HepG2 (cell line): ENCODE data around the gene THSD8. TPM values are rescaled to one million over a fixed set of nuclear protein-coding genes. Genes with fewer than 3 reads are reported as not detected.

Experiments
- AGO2 ChIP-seq: fragments of 200-400 bp; formaldehyde crosslinking; optimal IDR thresholded peaks from 2 replicates; pipeline ENCODE3; 2017; ENCODE audit warnings: mild to moderate bottlenecking, low read depth, low read length, moderate library complexity
- ERF ChIP-seq: IDR thresholded peaks from 2 replicates; pipeline ENCODE4 v1.6.1; 2018; ENCODE audit warnings: missing biosample characterization, missing genetic modification reagents
- FOXM1 ChIP-seq: sonication (generic); formaldehyde crosslinking; IDR thresholded peaks from 2 replicates; pipeline ENCODE4 v1.5.0; 2020; ENCODE audit warnings: missing genetic modification reagents
- GATAD2A ChIP-seq: IDR thresholded peaks from 2 replicates; pipeline ENCODE4 v1.6.1; 2016
- HNRNPLL ChIP-seq: fragments of 200-400 bp; formaldehyde crosslinking; IDR thresholded peaks from 2 replicates; pipeline ENCODE4 v1.6.1; 2017; ENCODE audit warnings: mild to moderate bottlenecking, low read depth, low read length; ENCODE audit not compliant: poor library complexity, severe bottlenecking
- KLF6 ChIP-seq: IDR thresholded peaks from 2 replicates; pipeline ENCODE4 v1.8.0; 2016; ENCODE audit warnings: missing biosample characterization, missing genetic modification reagents
- MAZ ChIP-seq, 2 experiments: sonication (generic) in 1 of 2; formaldehyde crosslinking in 1 of 2; IDR thresholded peaks; 2 replicates each; pipeline versions ENCODE4 v1.5.0 to v1.6.1; 2012 to 2020; ENCODE audit warnings: low read depth in 2 of 2, mild to moderate bottlenecking in 2 of 2, borderline replicate concordance in 1 of 2, improper control_type of control experiment in 1 of 2, low read length in 1 of 2, missing genetic modification reagents in 1 of 2, moderate library complexity in 1 of 2
- MED1 ChIP-seq: sonication (generic); formaldehyde crosslinking; IDR thresholded peaks from 2 replicates; pipeline ENCODE4 v1.4.0; 2020; ENCODE audit warnings: missing genetic modification reagents
- MIER2 ChIP-seq: IDR thresholded peaks from 2 replicates; pipeline ENCODE4 v1.6.1; 2016; ENCODE audit warnings: missing biosample characterization, missing genetic modification reagents
- MXD1 ChIP-seq: sonication (generic); formaldehyde crosslinking; IDR thresholded peaks from 2 replicates; pipeline ENCODE4 v1.4.0; 2020; ENCODE audit warnings: mild to moderate bottlenecking, missing genetic modification reagents
- MXD3 ChIP-seq: IDR thresholded peaks from 2 replicates; pipeline ENCODE4 v1.6.1; 2016; ENCODE audit warnings: mild to moderate bottlenecking, missing biosample characterization, missing genetic modification reagents
- NR2F6 ChIP-seq, 2 experiments: IDR thresholded peaks; 2 replicates each; pipeline ENCODE4 v1.6.1; 2016; ENCODE audit warnings: antibody characterized with exemption in 1 of 2, mild to moderate bottlenecking in 1 of 2
- ONECUT2 ChIP-seq: sonication (generic); formaldehyde crosslinking; IDR thresholded peaks from 2 replicates; pipeline ENCODE4 v1.4.0; 2020; ENCODE audit warnings: missing genetic modification reagents
- TBX2 ChIP-seq: sonication (generic); formaldehyde crosslinking; IDR thresholded peaks from 2 replicates; pipeline ENCODE4 v1.5.0; 2020; ENCODE audit warnings: missing genetic modification reagents, mild to moderate bottlenecking, borderline replicate concordance
- ZBTB38 ChIP-seq: sonication (generic); formaldehyde crosslinking; IDR thresholded peaks from 2 replicates; pipeline ENCODE4 v1.5.1; 2020; ENCODE audit warnings: mild to moderate bottlenecking, missing genetic modification reagents
- ZFP41 ChIP-seq: sonication (generic); formaldehyde crosslinking; IDR thresholded peaks from 2 replicates; pipeline ENCODE4 v1.4.0; 2020; ENCODE audit warnings: mild to moderate bottlenecking, missing genetic modification reagents, borderline replicate concordance
- ZNF205 ChIP-seq: IDR thresholded peaks from 2 replicates; pipeline ENCODE4 v1.6.1; 2018; ENCODE audit warnings: missing biosample characterization, missing genetic modification reagents
- ZNF230 ChIP-seq: sonication (generic); formaldehyde crosslinking; IDR thresholded peaks from 2 replicates; pipeline ENCODE4 v1.4.0; 2020; ENCODE audit warnings: mild to moderate bottlenecking, missing genetic modification reagents
- ZNF75D ChIP-seq: sonication (generic); formaldehyde crosslinking; IDR thresholded peaks from 2 replicates; pipeline ENCODE4 v1.8.1; 2023; ENCODE audit warnings: missing genetic modification reagents, mild to moderate bottlenecking, borderline replicate concordance
- polyA plus RNA-seq, 8 experiments: library from polyadenylated mRNA; depleted of rRNA in 3 of 8; stranded (reverse) in 7 of 8; unstranded in 1 of 8; fragments of >200 nt; fragmentation: Illumina TruSeq in 4 of 8; extraction: Trizol in 4 of 8; gene quantifications; 2 replicates each; pipeline versions ENCODE4 v1.2.1 to v1.2.3, GENCODE V29; 2011 to 2016; ENCODE audit warnings: low read depth in 4 of 8, missing spikeins in 1 of 8, mixed read lengths in 1 of 8; ENCODE audit not compliant: insufficient read depth in 1 of 8
- total RNA-seq, 5 experiments: library from RNA; depleted of rRNA; stranded (reverse); fragments of >200 nt; fragmentation: Illumina TruSeq; extraction: Trizol; gene quantifications; 2 replicates each; pipeline ENCODE4 v1.2.3, GENCODE V29; 2016; ENCODE audit warnings: low read depth in 1 of 5
- TF ChIP-seq, protein P1 (sequence below): sonication (generic); formaldehyde crosslinking; IDR thresholded peaks from 2 replicates; pipeline ENCODE4 v1.4.0; 2020; ENCODE audit warnings: missing genetic modification reagents
- TF ChIP-seq, protein P2 (sequence below): IDR thresholded peaks from 2 replicates; pipeline ENCODE4 v1.6.1; 2016; ENCODE audit warnings: missing genetic modification reagents, missing compliant biosample characterization
- TF ChIP-seq, protein P3 (sequence below): sonication (generic); formaldehyde crosslinking; IDR thresholded peaks from 2 replicates; pipeline ENCODE4 v1.4.0; 2020; ENCODE audit warnings: missing genetic modification reagents

The THSD8 gene
- total and polyA plus RNA-seq, 2 of the 13 experiments (the other 11 are each of a cell fraction or from before 2014, with no cell fraction given) = 4.8 to 14.9 TPM

DNA sequence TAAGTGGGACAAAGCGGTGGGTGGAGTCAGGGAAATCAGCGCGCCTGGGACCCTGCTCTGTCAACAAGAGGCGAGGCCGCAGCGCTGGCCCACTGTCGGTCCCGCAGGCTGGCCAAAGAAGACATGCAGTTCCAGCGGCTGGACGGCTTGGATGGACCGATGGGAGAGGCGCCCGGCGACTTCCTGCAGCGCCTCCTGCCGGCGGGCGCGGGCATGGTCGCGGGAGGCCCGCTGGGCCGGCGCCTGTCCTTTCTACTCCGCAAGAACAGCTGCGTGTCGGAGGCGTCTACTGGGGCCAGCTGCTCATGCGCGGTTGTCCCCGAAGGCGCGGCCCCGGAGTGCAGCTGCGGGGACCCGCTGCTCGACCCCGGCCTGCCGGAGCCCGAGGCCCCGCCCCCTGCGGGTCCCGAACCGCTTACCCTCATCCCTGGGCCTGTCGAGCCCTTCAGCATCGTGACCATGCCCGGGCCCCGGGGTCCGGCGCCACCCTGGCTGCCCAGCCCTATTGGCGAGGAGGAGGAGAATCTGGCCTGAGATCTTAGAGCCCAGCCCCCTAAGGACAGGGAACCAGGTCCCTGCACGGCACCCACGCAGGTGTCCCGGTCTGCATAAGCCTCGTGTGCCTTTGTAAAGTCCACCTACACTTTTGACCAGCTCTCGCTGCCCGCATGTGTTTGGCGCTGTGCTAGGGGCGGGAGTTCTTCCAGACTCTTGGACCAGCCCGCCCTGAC lies 44.2 kb upstream of the THSD8 start (continued):
- TF ChIP-seq MXD1 (CRISPR knock-in tag) (peak; percentile 64; the same call in 1 of the 2 replicates), MIER2 (CRISPR knock-in tag) (no peak), TBX2 (CRISPR knock-in tag) (peak; percentile 17; the same call in 1 of the 2 replicates), AGO2 (peak; percentile 52), KLF6 (CRISPR knock-in tag) (no peak; the same call in 1 of the 2 replicates), ONECUT2 (CRISPR knock-in tag) (no peak), ZFP41 (CRISPR knock-in tag) (no peak), ZNF205 (CRISPR knock-in tag) (peak; percentile 37; the same call in 1 of the 2 replicates), ZNF75D (CRISPR knock-in tag) (no peak), MAZ (IDR thresholded peaks at IDR 0.05; ENCODE audit: borderline replicate concordance, low read depth, low read length) (no peak), MAZ (CRISPR knock-in tag; IDR thresholded peaks at IDR 0.05; ENCODE audit: low read depth) (0 out of 2 replicates have a peak, but pooled peaks have one; percentile 25), ERF (CRISPR knock-in tag) (0 out of 2 replicates have a peak, but pooled peaks have one; percentile 42), HNRNPLL (peak; percentile 52), MXD3 (CRISPR knock-in tag) (0 out of 2 replicates have a peak, but pooled peaks have one; percentile 26), NR2F6 (IDR thresholded peaks at IDR 0.05) (no peak), NR2F6 (CRISPR knock-in tag; IDR thresholded peaks at IDR 0.05) (peak; percentile 33; the same call in 1 of the 2 replicates), FOXM1 (CRISPR knock-in tag) (no peak), ZNF230 (CRISPR knock-in tag) (peak; percentile 58; the same call in 1 of the 2 replicates), MED1 (peak; percentile 46; the same call in 1 of the 2 replicates), ZBTB38 (CRISPR knock-in tag) (peak; percentile 46; the same call in 1 of the 2 replicates), GATAD2A (0 out of 2 replicates have a peak, but pooled peaks have one; percentile 12)
- TF ChIP-seq, protein P1, sequence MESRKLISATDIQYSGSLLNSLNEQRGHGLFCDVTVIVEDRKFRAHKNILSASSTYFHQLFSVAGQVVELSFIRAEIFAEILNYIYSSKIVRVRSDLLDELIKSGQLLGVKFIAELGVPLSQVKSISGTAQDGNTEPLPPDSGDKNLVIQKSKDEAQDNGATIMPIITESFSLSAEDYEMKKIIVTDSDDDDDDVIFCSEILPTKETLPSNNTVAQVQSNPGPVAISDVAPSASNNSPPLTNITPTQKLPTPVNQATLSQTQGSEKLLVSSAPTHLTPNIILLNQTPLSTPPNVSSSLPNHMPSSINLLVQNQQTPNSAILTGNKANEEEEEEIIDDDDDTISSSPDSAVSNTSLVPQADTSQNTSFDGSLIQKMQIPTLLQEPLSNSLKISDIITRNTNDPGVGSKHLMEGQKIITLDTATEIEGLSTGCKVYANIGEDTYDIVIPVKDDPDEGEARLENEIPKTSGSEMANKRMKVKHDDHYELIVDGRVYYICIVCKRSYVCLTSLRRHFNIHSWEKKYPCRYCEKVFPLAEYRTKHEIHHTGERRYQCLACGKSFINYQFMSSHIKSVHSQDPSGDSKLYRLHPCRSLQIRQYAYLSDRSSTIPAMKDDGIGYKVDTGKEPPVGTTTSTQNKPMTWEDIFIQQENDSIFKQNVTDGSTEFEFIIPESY (CRISPR knock-in tag) = peak; percentile 61
- TF ChIP-seq, protein P2, sequence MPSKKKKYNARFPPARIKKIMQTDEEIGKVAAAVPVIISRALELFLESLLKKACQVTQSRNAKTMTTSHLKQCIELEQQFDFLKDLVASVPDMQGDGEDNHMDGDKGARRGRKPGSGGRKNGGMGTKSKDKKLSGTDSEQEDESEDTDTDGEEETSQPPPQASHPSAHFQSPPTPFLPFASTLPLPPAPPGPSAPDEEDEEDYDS (CRISPR knock-in tag) = peak; percentile 22; the same call in 1 of the 2 replicates
- TF ChIP-seq, protein P3, sequence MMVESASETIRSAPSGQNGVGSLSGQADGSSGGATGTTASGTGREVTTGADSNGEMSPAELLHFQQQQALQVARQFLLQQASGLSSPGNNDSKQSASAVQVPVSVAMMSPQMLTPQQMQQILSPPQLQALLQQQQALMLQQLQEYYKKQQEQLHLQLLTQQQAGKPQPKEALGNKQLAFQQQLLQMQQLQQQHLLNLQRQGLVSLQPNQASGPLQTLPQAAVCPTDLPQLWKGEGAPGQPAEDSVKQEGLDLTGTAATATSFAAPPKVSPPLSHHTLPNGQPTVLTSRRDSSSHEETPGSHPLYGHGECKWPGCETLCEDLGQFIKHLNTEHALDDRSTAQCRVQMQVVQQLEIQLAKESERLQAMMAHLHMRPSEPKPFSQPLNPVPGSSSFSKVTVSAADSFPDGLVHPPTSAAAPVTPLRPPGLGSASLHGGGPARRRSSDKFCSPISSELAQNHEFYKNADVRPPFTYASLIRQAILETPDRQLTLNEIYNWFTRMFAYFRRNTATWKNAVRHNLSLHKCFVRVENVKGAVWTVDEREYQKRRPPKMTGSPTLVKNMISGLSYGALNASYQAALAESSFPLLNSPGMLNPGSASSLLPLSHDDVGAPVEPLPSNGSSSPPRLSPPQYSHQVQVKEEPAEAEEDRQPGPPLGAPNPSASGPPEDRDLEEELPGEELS (CRISPR knock-in tag) = 0 out of 2 replicates have a peak, but pooled peaks have one; percentile 8
